Activated T-cell treated with anti-CD3 and anti-CD28 coated beads, Interleukin-2, amount 50 U/mL, for 1 hour (primary cell): ENCODE measurements around the gene TAF11L2.
"Not testable (repeated sequence)": the region's sequence is repeated elsewhere in the genome, so short reads cannot be mapped to it uniquely, and the experiment has no call there.

Source experiments
- DNase-seq: peaks from one replicate; pipeline ENCODE4 v3.0.0-alpha.2; 2020

The TAF11L2 gene

GRCh38 chr5:17497931-17498330, at the start of gene TAF11L2:
Gene TAF11L2, plus strand, starts transcription at chr5:17498231.
- DNase-seq = not testable (repeated sequence)

DNA sequence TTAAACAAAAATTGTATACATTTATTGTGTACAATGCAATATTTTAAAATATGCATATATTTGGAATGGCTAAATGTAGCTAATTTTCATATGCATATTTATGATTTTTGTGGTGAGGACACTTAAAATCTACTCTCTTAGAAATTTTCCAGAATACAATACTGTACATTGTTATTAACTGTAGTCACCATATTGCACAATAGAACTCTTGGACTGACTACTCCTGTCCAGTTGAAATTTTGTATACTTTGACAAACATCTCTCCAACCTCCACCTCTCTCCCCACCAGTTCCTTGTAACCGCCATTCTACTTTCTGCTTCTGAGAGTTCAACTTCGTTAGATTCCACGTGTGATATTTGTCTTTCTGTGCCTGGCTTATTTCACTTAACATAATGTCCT, 49.2 kb upstream of the TAF11L2 start:
- no peak for DNase-seq

DNA sequence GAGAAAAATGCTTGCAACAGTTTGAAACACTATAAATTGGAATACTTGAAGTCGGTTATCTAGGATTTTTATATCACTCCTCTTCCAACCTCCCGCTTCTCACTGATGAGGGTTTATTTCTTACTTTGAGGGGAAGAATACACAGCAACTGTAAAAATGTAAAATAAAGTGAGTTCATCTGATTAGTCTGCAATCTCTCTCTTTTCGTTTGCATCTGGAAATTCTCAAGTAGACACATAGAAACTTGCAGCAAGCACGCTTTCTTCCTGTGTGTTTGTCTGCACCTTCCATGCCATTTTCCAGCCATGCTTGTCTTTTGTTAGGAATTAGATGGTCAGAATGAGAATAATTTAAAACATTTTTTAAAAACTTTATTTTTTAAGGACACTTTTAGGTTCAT, 45.1 kb upstream of the TAF11L2 start:
- no peak for DNase-seq

DNA sequence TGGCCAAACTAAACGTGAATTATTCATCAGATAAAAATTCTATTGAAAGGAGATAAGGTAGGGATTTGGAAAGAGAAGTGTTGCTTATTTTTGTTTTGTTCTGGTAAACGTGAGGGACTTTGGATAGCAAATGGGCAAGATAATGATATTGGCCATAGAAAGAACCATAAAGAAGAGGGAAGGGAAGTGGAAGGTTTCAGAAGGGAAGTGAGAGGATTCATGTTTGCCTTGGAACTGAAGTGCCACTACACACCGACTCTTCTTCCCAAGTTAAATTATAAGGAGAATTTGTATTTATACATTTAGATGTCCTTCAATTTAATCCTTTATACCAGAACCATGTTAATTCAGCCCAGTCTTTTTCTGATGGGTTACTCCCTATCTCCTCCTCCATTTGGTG, 42.1 kb upstream of the TAF11L2 start:
- DNase-seq = no peak

- DNase-seq = no peak
Observed at GRCh38 chr5:17461793-17462192, 36.2 kb upstream of the TAF11L2 start.

DNA sequence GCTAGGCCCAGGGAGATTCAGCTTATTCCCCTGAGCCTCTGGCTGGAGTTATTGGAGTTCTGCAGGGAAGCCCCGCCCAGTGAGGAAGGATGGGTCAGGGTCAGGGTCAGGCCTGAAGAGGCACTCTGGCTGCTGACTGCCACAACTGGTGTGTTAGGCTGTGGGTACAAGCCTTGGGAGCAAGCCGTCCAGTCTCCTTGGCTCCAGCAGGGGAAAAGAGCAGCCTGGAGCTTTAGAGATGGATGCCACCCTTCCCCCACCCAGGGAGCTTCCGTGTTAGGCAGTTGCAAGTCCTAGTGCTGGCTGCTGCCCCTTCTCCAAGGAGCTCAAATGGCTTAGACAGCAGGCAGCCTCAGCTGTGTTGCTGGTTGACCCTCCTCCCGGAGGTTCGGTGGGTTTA, 34.4 kb upstream of the TAF11L2 start:
- no peak for DNase-seq

- DNase-seq = no peak
Observed at GRCh38 chr5:17470064-17470463, 28.0 kb upstream of the TAF11L2 start.

DNA sequence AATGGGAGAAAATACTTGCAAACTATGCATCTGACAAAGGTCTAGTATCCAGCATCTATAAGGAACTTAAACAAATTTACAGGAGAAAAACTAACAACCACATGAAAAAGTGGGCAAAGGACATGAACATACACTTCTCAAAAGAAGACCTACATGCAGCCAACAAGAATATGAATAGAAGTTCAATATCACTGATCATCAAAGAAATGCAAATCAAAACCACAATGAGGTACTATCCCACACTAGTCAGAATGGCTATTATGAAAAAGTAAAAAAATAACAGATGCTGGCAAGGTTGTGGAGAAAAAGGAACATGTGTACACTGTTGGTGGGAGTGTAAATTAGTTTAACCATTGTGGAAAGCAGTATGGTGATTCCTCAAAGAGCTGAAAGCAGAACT, 23.0 kb upstream of the TAF11L2 start:
- not testable (repeated sequence) for DNase-seq

- no peak for DNase-seq
Observed at GRCh38 chr5:17477043-17477442, 21.0 kb upstream of the TAF11L2 start.

DNA sequence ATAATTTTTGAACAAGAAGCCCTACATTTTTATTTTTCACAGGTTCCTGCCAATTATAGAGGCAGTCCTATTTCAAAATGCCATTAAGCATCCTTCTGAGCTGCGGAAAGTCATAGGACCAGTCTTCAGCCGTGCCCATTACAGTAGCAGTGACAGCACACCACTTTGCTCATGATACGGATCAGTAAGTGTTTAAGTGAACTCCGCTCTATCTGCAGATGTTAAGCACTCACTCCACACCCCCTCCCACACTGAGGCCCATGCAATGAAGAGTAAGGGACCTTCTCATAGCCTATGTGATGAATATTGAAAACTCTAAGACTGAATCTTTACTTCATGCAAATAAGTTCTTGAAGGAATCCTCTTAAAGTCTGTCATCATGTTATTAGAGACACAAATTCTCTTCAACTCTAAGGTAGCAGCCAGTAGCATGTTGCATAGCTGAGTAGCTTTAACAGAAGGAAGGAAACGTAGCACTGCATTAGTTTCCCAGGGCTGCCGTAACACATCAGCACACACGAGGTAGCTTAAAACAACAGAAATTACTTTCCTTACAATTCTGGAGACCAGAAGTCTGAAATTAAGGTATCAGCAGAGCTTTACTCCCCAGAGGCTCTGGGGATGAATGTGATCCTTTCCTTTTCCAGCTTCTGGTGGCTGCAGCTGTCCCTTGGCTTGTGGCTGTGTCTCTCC, 20.3 kb upstream of the TAF11L2 start:
- no peak for DNase-seq

DNA sequence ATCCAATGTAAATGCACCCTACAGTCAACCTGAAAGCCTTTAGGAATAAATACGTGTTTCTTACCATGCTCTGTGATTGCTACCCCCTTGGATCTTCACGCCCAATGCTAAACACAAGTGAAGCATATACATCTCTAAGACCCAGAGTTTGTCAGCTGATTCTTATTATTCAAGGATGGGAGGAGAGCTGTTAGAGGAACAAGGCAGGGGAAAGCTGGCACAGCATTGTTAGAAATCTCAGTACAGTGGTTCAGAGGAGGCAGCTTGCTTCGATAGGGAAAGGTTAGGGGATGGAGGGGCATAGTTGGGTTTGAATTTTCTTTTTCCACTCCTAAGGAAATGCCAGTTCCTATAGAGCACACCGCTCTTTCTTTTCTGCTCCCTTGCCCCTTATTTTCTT, 16.7 kb upstream of the TAF11L2 start:
- no peak for DNase-seq

DNA sequence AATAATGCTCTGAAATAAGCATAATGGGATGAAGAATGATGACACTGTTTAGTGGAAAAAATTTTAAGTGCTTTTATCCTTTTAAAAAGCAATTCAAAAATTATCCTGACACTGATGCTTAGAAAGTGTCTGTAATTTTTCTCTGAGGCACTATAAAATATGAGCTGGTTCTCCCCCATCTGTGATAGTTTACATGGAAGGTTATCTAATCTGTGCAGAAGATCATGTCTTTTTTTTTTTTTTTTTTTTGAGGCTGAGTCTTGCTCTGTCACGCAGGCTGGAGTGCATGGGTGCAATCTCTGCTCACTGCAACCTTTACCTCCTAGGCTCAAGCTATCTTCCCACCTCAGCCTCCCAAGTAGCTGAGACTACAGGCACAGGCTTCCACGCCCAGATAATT, 15.2 kb upstream of the TAF11L2 start:
- DNase-seq = no peak

DNA sequence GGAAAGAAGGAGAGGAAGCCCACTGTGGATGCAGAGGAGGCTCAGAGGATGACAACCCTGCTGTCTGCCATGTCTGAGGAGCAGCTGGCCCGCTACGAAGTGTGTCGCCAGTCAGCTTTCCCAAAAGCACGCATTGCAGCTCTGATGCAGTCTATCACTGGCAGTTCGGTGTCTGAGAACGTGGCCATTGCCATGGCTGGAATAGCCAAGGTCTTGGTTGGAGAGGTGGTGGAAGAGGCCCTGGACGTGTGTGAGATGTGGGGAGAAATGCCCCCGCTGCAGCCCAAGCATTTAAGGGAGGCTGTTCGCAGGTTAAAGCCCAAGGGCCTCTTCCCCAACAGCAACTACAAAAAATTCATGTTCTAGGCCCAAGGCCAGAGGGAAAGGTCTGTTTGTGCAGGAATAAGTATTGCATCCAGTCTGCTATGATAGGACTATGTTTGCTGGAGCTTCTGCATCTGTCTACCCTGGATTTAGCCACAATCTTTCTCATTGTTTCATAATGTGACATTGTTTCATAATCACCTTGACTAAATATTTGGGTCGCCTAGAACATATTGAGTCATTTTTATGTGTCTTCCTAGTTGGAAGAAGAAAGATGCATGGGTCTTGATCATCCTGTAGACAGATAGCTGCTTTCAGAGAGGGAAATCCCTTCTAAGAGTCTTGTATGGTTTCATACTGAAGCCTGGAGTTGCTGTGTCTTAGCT, 11.4 kb upstream of the TAF11L2 start:
- not testable (repeated sequence) for DNase-seq

DNA sequence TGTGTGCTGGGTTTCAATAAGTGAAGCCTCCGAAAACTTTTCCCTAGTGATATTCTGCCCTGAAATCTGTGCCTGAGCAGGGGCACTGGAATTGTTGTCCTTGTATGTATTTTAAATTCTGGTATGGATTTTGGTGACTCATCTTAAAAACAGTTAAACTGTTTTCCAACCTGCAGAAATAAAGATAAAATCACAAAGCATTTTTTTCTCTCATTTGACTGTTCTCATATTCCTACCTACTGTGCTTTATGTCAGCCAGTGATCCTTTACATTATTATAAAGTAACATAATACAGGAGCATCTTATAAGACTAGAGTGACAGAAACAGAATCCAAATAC, 10.9 kb upstream of the TAF11L2 start:
- no peak for DNase-seq

GRCh38 chr5:17491257-17491656, 6.8 kb upstream of the TAF11L2 start:
- not testable (repeated sequence) for DNase-seq

GRCh38 chr5:17492770-17493169, 5.3 kb upstream of the TAF11L2 start:
- no peak for DNase-seq

GRCh38 chr5:17497446-17497845, 585 bp upstream of the TAF11L2 start:
- no peak for DNase-seq

GRCh38 chr5:17511775-17512325, 13.8 kb downstream of the TAF11L2 start:
- DNase-seq = no peak

DNA sequence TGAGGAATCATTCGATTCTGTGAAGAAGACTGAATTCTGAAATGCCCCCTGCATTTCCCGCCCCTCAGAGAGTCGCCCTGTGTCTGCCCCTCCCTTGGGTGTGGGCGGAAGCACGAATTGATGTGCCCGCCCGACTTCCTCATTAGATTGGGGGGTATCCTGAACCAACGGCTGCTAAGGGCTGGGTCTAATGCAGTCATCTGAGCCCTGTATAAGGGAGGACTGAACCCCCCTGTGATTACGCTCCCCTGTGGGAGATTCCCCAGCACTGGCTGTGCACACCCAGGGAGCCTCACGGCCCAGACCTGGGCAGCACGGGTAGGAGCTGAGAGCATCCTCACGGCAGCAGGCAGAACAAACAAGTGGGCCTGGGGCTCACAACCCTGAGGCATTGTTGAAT, 19.5 kb downstream of the TAF11L2 start:
- DNase-seq = peak; percentile 27

DNA sequence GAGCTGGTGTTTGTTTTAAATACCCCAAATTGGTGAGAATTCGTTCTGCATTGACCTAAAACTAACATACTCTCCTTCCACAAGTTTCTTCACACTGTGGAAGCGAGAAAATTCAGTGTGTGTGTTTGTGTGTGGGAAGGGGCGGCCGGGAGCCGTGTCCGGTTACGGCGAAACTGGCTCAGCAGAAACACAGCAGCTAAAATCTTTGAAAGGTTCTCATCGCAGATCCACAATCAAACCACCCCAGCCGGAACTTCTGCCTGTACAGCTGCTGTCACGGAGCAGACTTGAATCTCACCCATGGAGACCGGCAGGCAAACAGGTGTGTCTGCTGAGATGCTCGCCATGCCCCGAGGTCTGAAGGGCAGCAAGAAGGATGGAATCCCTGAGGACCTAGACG, 20.0 kb downstream of the TAF11L2 start, which contains the start of gene TAF11L3:
TSS of gene TAF11L3 (plus strand) at position 301 of the 400 bp plus-strand sequence.
- DNase-seq = not testable (repeated sequence)

GRCh38 chr5:17519508-17519907, 21.5 kb downstream of the TAF11L2 start:
- DNase-seq = not testable (repeated sequence)

DNA sequence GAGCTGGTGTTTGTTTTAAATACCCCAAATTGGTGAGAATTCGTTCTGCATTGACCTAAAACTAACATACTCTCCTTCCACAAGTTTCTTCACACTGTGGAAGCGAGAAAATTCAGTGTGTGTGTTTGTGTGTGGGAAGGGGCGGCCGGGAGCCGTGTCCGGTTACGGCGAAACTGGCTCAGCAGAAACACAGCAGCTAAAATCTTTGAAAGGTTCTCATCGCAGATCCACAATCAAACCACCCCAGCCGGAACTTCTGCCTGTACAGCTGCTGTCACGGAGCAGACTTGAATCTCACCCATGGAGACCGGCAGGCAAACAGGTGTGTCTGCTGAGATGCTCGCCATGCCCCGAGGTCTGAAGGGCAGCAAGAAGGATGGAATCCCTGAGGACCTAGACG, 23.5 kb downstream of the TAF11L2 start, which contains the start of gene TAF11L4:
TSS of gene TAF11L4 (plus strand) at position 301 of the 400 bp plus-strand sequence.
- not testable (repeated sequence) for DNase-seq

GRCh38 chr5:17524935-17525334, 26.9 kb downstream of the TAF11L2 start, which contains the start of gene TAF11L5:
Gene TAF11L5, plus strand, starts transcription at chr5:17525235.
- DNase-seq = not testable (repeated sequence)

DNA sequence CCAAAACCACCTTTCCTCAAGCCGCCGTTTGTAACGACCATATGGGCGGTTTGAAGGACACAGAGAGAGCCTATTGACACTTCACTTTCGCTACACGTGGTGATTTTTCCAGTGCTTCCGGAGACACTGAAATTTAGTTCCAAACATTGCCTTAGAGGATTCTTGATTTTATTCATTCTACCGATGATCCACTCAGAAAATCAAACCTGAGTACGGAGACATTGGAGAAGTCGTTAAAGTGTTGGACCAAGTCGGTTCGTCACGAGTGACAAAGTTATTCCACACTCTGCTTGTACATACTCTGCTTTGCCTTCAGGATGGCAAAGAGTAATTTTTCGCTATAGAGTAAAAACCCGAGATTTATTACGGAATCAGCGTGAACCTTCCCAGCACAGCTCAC, 28.5 kb downstream of the TAF11L2 start:
- not testable (repeated sequence) for DNase-seq
